HEK293T (cell line): ENCODE measurements around the gene KISS1R.

Experiments used
- ARNT ChIP-seq: fragments of 450-650 bp; IDR thresholded peaks from 2 replicates; pipeline ENCODE4 v1.6.1; 2017; ENCODE audit warnings: mild to moderate bottlenecking
- ELF4 ChIP-seq: fragments of 450-650 bp; IDR thresholded peaks from 2 replicates; pipeline ENCODE4 v1.6.1; 2017; ENCODE audit warnings: antibody characterized with exemption
- FOXK2 ChIP-seq: fragments of 450-650 bp; IDR thresholded peaks from 2 replicates; pipeline ENCODE4 v1.6.1; 2016; ENCODE audit warnings: mild to moderate bottlenecking
- FOXM1 ChIP-seq: fragments of 450-650 bp; IDR thresholded peaks from 2 replicates; pipeline ENCODE4 v1.6.1; 2017; ENCODE audit warnings: mild to moderate bottlenecking, borderline replicate concordance
- NFRKB ChIP-seq: fragments of 450-650 bp; IDR thresholded peaks from 2 replicates; pipeline ENCODE4 v1.6.1; 2016; ENCODE audit warnings: mild to moderate bottlenecking, moderate library complexity
- SP1 ChIP-seq: fragments of 450-650 bp; IDR thresholded peaks from 2 replicates; pipeline ENCODE4 v1.6.1; 2017
- TARDBP ChIP-seq: fragments of 450-650 bp; IDR thresholded peaks from 2 replicates; pipeline ENCODE4 v1.6.1; 2016
- ZNF384 ChIP-seq: fragments of 450-650 bp; IDR thresholded peaks from 2 replicates; pipeline ENCODE4 v1.6.1; 2016

- TF ChIP-seq SP1: no peak
- TF ChIP-seq ZNF384: no peak
- TF ChIP-seq FOXK2: no peak
- TF ChIP-seq ARNT: no peak
- no peak for TF ChIP-seq FOXM1
- no peak for TF ChIP-seq NFRKB
- TF ChIP-seq TARDBP: no peak
- no peak for TF ChIP-seq ELF4
Measured at GRCh38 chr19:947090-947706, 30.1 kb downstream of the KISS1R start.
